ENCODE data around the gene SLITRK1.

Gene SLITRK1

DNA sequence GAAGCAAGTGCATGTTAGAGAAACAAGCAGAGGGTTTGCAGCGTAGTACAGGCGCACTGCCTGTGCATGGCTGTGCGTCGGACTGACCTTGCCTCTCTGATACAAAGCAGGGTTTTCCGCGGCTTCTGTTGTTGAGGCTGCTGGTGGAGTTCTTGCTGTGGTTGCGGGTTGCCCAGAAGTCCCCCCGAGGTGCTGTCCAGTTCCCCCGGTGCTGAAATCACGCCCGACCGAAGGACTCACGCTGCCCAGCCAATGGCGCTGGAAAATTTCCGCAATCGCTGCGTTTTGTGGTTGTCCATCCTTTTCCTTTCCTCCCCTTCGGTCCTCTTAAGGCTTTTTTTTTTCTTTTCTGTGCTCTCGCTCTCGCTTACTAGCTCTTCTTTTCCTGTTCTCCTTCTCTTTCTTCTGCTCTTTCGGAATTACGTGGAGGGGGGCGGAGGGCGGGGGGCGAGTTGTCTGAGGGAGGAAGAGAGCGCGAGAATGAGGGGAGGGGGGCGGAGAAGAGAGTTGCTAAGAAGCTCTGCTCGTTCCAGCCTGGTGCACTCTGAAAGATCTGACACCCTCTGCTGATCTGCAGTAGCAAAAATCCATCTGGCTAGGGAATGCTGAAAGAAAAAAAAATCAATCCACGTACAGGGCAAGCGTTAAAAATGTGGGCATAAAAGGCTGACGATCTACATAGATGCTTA is at the start of gene SLITRK1:
Gene SLITRK1, minus strand, starts transcription at position 558 of the 689 bp plus-strand sequence. CDS start 967 bp downstream, outside the sequence.
- DNase-seq (ENCODE audit: low read depth in 2 of 2), result peak in 1 of 2 donors; percentile 17

GRCh38 chr13:83929157-83929556 is 46.9 kb upstream of the SLITRK1 start:
- DNase-seq (ENCODE audit: low read depth in 2 of 2), result no peak

GRCh38 chr13:83919775-83920174 is 37.5 kb upstream of the SLITRK1 start:
- no peak for DNase-seq (ENCODE audit: low read depth in 2 of 2)

DNA sequence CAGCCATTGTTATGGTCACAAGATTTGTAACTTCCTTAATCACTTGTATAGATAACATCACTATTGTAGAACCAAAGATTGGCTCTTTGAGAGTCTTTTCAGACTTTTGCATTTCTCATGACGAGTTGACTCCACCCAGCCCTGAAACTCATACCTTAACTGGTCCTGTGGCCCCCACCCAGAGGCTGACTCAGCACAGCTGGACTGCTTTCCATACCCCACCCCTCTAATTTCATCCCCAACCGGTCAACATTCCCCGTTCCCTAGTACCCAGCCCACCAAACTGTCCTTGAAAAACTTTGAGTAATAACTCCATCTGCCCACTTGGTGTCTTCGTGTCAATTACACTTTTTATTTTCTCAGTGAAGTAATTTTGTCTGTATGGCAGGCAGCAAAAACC is 32.1 kb upstream of the SLITRK1 start:
- DNase-seq (ENCODE audit: low read depth in 2 of 2), result no peak

DNA sequence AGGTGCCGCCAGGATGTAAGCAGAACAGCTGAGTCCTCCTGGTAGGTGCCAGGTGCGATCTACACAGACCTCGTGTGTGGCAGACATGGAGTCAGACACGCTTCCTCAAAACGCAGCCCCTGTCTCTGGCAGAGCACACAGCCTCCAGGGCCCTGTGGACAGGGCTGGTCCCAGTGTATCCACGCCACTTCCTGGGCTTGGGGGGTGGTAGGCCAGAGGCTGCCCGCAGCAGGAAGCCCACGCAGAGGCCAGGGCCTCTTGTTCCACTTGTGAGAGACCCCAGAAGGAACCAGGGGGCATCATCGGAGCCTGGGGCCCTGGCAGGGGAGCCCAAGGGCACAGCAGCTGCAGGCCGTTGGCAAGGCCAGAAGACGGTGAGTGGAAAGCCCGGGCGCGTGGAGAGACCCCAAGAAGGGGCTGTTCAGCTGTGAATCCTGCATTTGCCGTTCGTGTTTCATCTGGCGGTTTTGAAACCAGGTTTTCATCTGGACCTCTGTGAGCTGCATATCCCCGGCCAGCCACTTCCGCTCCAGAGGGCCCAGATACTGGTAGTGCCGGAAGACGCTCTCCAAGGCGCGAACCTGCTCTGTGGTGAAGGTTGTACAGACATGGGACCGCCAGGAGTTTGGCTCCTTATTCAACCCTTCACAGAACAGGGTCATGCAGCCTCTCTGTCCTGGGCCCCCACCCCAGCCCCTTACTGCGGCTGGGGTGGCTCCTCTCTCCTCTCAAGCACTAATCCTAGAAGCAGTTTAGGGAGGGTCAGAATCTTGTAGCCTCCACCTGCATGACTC is 25.1 kb upstream of the SLITRK1 start:
- no peak for DNase-seq (ENCODE audit: low read depth in 2 of 2)

DNA sequence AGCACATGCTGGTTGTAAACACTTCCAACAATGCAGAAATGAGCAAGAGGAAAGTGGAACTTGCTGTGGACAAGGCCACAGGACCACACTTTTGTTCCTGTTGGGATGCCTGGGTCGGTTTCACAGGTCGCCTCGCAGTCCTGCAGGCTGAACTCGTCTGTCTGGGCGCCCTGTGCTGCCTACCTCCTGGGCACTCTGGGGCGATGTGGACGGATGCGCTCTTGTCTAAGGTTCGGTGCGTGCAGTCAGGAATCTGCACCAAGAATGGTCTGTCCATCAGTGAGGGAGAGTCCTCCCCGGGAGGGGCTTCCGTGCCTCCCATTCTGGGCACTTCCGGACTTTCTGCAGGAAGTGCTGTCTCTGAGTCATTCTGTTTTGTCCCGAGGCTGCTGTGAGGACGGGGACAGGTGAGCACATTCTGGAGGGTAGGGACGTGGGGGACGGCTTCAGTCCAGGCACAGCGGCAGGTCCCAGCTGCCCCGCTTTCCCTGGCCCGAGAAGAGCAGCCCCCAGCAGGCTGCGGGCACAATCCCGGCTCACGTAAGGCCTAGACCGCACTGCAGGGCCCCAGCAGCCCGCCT is 24.1 kb upstream of the SLITRK1 start:
- no peak for DNase-seq (ENCODE audit: low read depth in 2 of 2)

- no peak for DNase-seq (ENCODE audit: low read depth in 2 of 2)
Observed at GRCh38 chr13:83905641-83906040, 23.4 kb upstream of the SLITRK1 start.

DNA sequence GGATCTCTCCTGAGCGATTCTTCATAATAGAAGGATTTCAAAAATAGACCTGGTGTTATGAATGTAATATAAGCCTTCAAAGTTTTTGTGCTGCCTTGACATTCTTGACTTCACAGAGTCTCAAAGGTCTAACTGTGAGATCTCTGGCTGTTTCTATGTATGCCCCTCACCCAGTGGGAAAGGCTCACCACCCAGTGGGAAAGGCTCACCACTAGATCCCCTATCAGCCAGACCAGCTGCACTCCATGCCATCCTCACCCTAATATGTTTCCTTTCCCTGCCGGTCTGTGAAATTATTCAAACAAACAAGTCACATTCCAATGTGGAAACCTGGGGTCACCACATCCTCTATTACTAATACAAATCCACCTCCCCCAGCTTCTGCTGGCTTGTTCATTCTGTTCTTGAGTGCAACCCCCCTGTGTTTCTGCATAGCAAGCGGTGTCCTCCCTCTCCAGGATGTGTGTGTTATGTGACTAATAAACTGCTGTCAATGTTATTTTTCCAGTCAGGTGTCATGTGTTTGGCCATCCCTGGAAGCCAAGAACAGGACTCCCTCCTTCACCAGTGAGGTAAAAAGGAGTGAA is 13.8 kb upstream of the SLITRK1 start:
- no peak for DNase-seq (ENCODE audit: low read depth in 2 of 2)

GRCh38 chr13:83890358-83890757 is 8.1 kb upstream of the SLITRK1 start:
- DNase-seq (ENCODE audit: low read depth in 2 of 2), result no peak

DNA sequence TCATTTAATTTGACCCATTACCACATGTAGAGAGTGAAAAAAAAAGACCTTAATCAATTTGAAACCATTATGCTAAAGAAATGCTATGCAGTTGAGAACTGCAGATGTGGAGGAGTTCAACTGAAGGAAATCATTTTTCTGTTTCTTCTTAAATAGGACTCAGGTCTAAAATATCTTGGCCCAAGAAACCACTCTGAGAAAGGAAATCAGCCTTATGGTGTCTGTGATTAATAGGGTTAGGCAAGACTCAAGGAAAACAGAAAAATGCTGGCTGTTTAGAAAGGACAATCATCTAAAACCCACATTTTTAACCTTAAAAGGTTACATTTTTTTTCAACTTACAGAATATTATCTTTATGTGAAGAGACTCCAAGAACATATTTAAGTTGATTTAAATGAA is 1.9 kb upstream of the SLITRK1 start:
- DNase-seq (ENCODE audit: low read depth in 2 of 2), result no peak

- no peak for DNase-seq (ENCODE audit: low read depth in 2 of 2)
Observed at GRCh38 chr13:83883061-83883523, 818 bp upstream of the SLITRK1 start.

- DNase-seq (ENCODE audit: low read depth in 2 of 2), result no peak
Observed at GRCh38 chr13:83882606-83882959, 309 bp upstream of the SLITRK1 start.

- no peak for DNase-seq (ENCODE audit: low read depth in 2 of 2)
Observed at GRCh38 chr13:83881140-83881684, 1.1 kb downstream of the SLITRK1 start.

DNA sequence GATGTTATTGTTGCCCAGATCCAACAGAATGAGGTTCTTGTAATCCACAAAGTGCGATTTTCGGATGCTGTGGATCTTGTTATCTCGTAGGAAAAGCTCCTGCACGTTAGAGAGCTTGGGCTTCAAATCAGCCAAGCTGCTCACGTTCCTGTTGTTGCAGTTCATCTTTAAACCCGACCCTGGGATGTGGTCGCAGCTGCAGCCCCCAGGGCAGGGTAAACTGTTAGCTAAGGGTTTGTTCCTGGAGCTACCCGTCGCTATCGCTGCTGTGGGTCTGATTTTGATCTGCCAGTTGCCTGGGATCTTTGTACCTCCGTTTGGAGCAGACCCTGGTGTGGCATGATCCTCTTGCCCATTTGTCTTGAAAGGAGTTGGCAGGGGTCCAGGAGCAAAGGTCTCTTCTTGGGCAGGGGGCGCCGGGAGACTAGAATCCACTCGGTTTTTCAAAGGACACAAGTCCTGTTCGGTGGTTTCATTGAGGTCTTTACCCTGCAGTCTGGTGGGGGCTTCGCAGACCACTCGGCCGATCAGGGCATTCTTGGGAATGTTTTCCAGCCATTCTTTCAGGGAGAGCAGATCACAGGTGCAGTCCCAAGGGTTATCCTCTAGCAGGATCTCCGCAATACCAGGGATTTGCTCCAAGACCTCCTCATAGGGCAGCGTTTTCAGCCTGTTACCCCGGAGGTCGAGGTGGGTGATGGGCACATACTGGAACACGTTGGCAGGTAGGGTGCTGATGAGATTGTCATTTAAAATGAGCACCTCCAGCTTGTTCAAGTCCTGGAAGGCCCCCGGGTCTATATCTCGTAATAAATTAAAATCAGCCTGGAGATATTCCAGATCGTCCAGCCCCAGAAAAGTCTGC is 1.8 kb downstream of the SLITRK1 start:
- no peak for DNase-seq (ENCODE audit: low read depth in 2 of 2)

DNA sequence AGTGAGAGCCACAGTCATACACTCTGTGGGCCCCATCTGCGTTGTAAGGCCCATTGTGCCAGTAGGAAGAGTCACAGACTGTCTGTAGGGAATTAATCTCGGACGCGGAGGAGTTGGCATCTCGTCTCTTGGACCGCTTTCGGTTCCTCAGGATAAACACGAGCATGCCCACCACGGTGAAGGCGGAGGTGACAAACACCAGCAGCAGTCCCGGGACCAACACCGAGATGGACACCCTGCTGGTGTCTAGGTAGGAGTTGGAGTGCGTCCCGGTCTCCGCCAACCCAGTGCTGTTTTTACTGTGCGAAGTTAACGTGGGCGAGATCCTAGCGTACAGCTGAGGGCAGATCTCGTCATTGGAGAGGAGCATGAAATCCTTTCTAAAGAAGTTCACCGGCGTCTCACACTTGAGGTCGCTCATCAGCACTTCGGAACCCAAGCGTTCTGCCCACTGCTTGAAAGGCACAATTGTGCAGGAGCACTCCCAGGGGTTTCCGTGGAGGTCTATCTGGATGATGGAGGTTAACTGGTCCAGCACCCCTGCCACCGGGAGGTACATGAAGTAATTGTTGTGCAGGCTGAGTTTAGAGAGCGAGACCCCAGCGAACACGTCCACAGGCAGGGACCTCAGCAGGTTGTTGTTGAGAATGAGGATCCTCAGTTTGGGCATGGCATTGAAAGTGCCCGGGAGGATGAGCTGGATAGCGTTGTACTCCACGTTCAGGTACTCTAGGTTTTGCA is 2.7 kb downstream of the SLITRK1 start:
- DNase-seq (ENCODE audit: low read depth in 2 of 2), result no peak

GRCh38 chr13:83878691-83879430 is 3.4 kb downstream of the SLITRK1 start:
- no peak for DNase-seq (ENCODE audit: low read depth in 2 of 2)

GRCh38 chr13:83877651-83878355 is 4.5 kb downstream of the SLITRK1 start:
- no peak for DNase-seq (ENCODE audit: low read depth in 2 of 2)

GRCh38 chr13:83876546-83876945 is 5.7 kb downstream of the SLITRK1 start:
- DNase-seq (ENCODE audit: low read depth in 2 of 2), result no peak

GRCh38 chr13:83867708-83868107 is 14.6 kb downstream of the SLITRK1 start:
- no peak for DNase-seq (ENCODE audit: low read depth in 2 of 2)
